ENCODE measurements around the gene DUS1L.

- TF ChIP-seq GATA2 (IDR thresholded peaks at IDR 0.05; ENCODE audit: low read depth, low read length) (no peak), GATA3 (IDR thresholded peaks at IDR 0.05; ENCODE audit: low read depth, low read length) (no peak)
Observed at GRCh38 chr17:82008941-82009405, 56.6 kb downstream of the DUS1L start.

Measured in SH-SY5Y (cell line).